PC-3 (cell line): ENCODE measurements around the gene TPK1. TPM values are rescaled to one million over a fixed set of nuclear protein-coding genes. Genes with fewer than 3 reads are reported as not detected.

Experiments
- ATAC-seq: fragments of 200-7000 bp; cut with Tn5 transposase; 2 replicates; pipeline ENCODE4 v1.9.1; 2020; ENCODE audit warnings: mild to moderate bottlenecking, moderate library complexity
- BruUV-seq: library from RNA; stranded (reverse); fragments of 400-500 nt; replicated peaks from 2 replicates; lab custom pipeline; 2021; lab: Mats Ljungman, UMichigan
- CTCF ChIA-PET: fragments of 300-600 bp; sonication (Branson Sonifier 250); formaldehyde crosslinking; loops from one replicate; lab custom pipeline; 2022; ENCODE audit warnings: antibody characterized with exemption; lab: Charles Lee
- POLR2A ChIA-PET: fragments of 300-600 bp; sonication (Branson Sonifier 250); formaldehyde crosslinking; loops from one replicate; lab custom pipeline; 2022; ENCODE audit warnings: antibody characterized with exemption; ENCODE audit not compliant: unreplicated experiment; lab: Charles Lee
- DNase-seq: peaks from one replicate; pipeline ENCODE4 v3.0.0-alpha.2; 2015
- H2AFZ ChIP-seq: fragments of 300-600 bp; sonication (generic); 2 replicates; pipeline ENCODE4 v1.6.0; 2016; ENCODE audit warnings: antibody characterized with exemption, low read length
- H3F3A ChIP-seq: fragments of 300-600 bp; sonication (generic); one replicate; pipeline ENCODE4 v1.6.0; 2017; ENCODE audit warnings: antibody characterized with exemption, low read length, control low read depth, mild to moderate bottlenecking; ENCODE audit not compliant: unreplicated experiment
- H3K27ac ChIP-seq: fragments of 300-600 bp; sonication (generic); 2 replicates; pipeline ENCODE4 v1.5.1; 2016; ENCODE audit warnings: mild to moderate bottlenecking, low read length
- H3K27me3 ChIP-seq: fragments of 300-600 bp; sonication (generic); 2 replicates; pipeline ENCODE4 v1.6.1; 2016; ENCODE audit warnings: low read length, mixed read lengths
- H3K36me3 ChIP-seq: fragments of 300-600 bp; sonication (generic); 2 replicates; pipeline ENCODE4 v1.6.1; 2016; ENCODE audit warnings: low read depth, mixed run types, low read length, mixed read lengths
- H3K4me1 ChIP-seq: fragments of 300-600 bp; sonication (generic); 2 replicates; pipeline ENCODE4 v1.5.1; 2016; ENCODE audit warnings: low read length; ENCODE audit not compliant: insufficient read depth
- H3K4me2 ChIP-seq: fragments of 300-600 bp; sonication (generic); 2 replicates; pipeline ENCODE4 v1.6.0; 2016; ENCODE audit warnings: low read length
- H3K4me3 ChIP-seq: fragments of 300-600 bp; sonication (generic); 2 replicates; pipeline ENCODE4 v1.5.1; 2016; ENCODE audit warnings: mild to moderate bottlenecking, low read length, mixed read lengths
- H3K79me2 ChIP-seq: fragments of 300-600 bp; sonication (generic); 2 replicates; pipeline ENCODE4 v1.6.1; 2017; ENCODE audit warnings: low read length, mixed read lengths
- H3K9ac ChIP-seq: fragments of 300-600 bp; sonication (generic); 2 replicates; pipeline ENCODE4 v1.6.0; 2016; ENCODE audit warnings: mild to moderate bottlenecking, low read length
- H3K9me2 ChIP-seq: fragments of 300-600 bp; sonication (generic); replicated peaks from 2 replicates; pipeline ENCODE4 v1.6.1; 2016; ENCODE audit warnings: mixed run types, low read length, mixed read lengths
- H3K9me3 ChIP-seq: fragments of 300-600 bp; sonication (generic); 2 replicates; pipeline ENCODE4 v1.6.1; 2016; ENCODE audit warnings: low read length, mixed read lengths
- H4K20me1 ChIP-seq: fragments of 300-600 bp; sonication (generic); 2 replicates; pipeline ENCODE4 v1.6.1; 2016; ENCODE audit warnings: low read length, mixed read lengths
- CTCF ChIP-seq: fragments of 300-600 bp; sonication (generic); conservative IDR thresholded peaks from 2 replicates; pipeline ENCODE4 v1.5.1; 2017; ENCODE audit warnings: antibody characterized with exemption, low read depth, mild to moderate bottlenecking, low read length
- EZH2 ChIP-seq: fragments of 300-600 bp; sonication (generic); IDR thresholded peaks from one replicate; pipeline ENCODE4 v1.6.1; 2017; ENCODE audit warnings: antibody characterized with exemption, mild to moderate bottlenecking, low read length; ENCODE audit not compliant: unreplicated experiment
- EZH2phosphoT487 ChIP-seq: fragments of 300-600 bp; sonication (generic); IDR thresholded peaks from 2 replicates; pipeline ENCODE4 v1.6.1; 2018; ENCODE audit warnings: mild to moderate bottlenecking, antibody characterized with exemption, low read length, borderline replicate concordance
- intact Hi-C: fragments of 100-400 bp; cut with micrococcal nuclease; formaldehyde crosslinking; loops from 2 replicates; pipeline ENCODE4 v1.9.0; 2023
- total RNA-seq: library from RNA; depleted of rRNA; stranded (reverse); fragments of >200 nt; gene quantifications from 2 replicates; pipeline ENCODE4 v1.2.3, GENCODE V29; 2014

The TPK1 gene
- total RNA-seq, 1 experiment from 2014 or later, result 4.5 TPM

GRCh38 chr7:144649120-144649519 is 186.7 kb downstream of the TPK1 start:
- ATAC-seq (no peak), DNase-seq (no peak)
- Histone ChIP-seq H3F3A (no peaks in the 10 kb centered on the region), H3K4me3 (no peak overlapping the region), H3K79me2 (no peaks in the 10 kb centered on the region), H4K20me1 (no peaks in the 10 kb centered on the region), H3K9me3 (no peaks in the 10 kb centered on the region), H3K36me3 (no peaks in the 10 kb centered on the region), H3K9me2 (no peaks in the 10 kb centered on the region), H3K4me2 (no peak overlapping the region), H3K9ac (no peak overlapping the region), H2AFZ (no peak overlapping the region), H3K4me1 (no peaks in the 10 kb centered on the region), H3K27me3 (no peaks in the 10 kb centered on the region), H3K27ac (no peak overlapping the region)
- CTCF ChIA-PET, result no interaction called here
- POLR2A ChIA-PET, result no interaction called here
- BruUV-seq, result no TSS peak
- intact Hi-C loops, result no loop called here
- TF ChIP-seq EZH2 (no peak), CTCF (no peak), EZH2phosphoT487 (no peak)

- Histone ChIP-seq H3K27ac (no peak overlapping the region), H3K36me3 (no peaks in the 10 kb centered on the region), H3K79me2 (no peaks in the 10 kb centered on the region), H3K9ac (no peak overlapping the region), H3K27me3 (no peaks in the 10 kb centered on the region), H3K9me3 (no peaks in the 10 kb centered on the region), H3F3A (no peaks in the 10 kb centered on the region), H3K4me1 (no peaks in the 10 kb centered on the region), H3K4me2 (no peak overlapping the region), H3K9me2 (no peaks in the 10 kb centered on the region), H2AFZ (no peak overlapping the region), H3K4me3 (no peak overlapping the region), H4K20me1 (no peaks in the 10 kb centered on the region)
- no peak for TF ChIP-seq EZH2
- ChIA-PET POLR2A (no interaction called here), CTCF (no interaction called here)
- intact Hi-C loops, result no loop called here
- no peak for ATAC-seq
- no peak for DNase-seq
- no TSS peak for BruUV-seq
Measured at GRCh38 chr7:144641389-144642044, 194.3 kb downstream of the TPK1 start.

GRCh38 chr7:144632724-144633123 is 203.1 kb downstream of the TPK1 start:
- no peak overlapping the region for H3K27ac ChIP-seq
- no peaks in the 10 kb centered on the region for H3K9me3 ChIP-seq
- H3K4me3 ChIP-seq, result no peak overlapping the region
- ATAC-seq (no peak; the same call in 1 of the 2 replicates), DNase-seq (no peak)
- no peak overlapping the region for H3K9ac ChIP-seq
- H3K79me2 ChIP-seq, result no peaks in the 10 kb centered on the region
- H3K36me3 ChIP-seq, result no peaks in the 10 kb centered on the region
- no peaks in the 10 kb centered on the region for H3K27me3 ChIP-seq
- no peak for TF ChIP-seq EZH2
- no peak for TF ChIP-seq CTCF
- no peak for TF ChIP-seq EZH2phosphoT487
- H2AFZ ChIP-seq, result no peak overlapping the region
- H3K4me2 ChIP-seq, result no peak overlapping the region
- no peaks in the 10 kb centered on the region for H3F3A ChIP-seq
- H4K20me1 ChIP-seq, result no peaks in the 10 kb centered on the region
- intact Hi-C loops, result no loop called here
- H3K4me1 ChIP-seq, result no peaks in the 10 kb centered on the region
- ChIA-PET POLR2A (no interaction called here), CTCF (no interaction called here)
- H3K9me2 ChIP-seq, result no peaks in the 10 kb centered on the region
- BruUV-seq, result no TSS peak
